HepG2 (cell line): ENCODE results near the gene KBTBD13. TPM values are rescaled to one million over a fixed set of nuclear protein-coding genes. Genes with fewer than 3 reads are reported as not detected.

ENCODE experiments used
- ARNTL ChIP-seq: sonication (generic); formaldehyde crosslinking; IDR thresholded peaks from 2 replicates; pipeline ENCODE4 v1.4.0; 2020; ENCODE audit warnings: mild to moderate bottlenecking, missing genetic modification reagents
- KLF16 ChIP-seq, 2 experiments: sonication (generic) in 1 of 2; formaldehyde crosslinking in 1 of 2; IDR thresholded peaks; 2 replicates each; pipeline versions ENCODE4 v1.6.1 to v1.8.0; 2016 to 2023; ENCODE audit warnings: missing genetic modification reagents in 2 of 2, missing compliant biosample characterization in 1 of 2
- MTA3 ChIP-seq: sonication (generic); formaldehyde crosslinking; IDR thresholded peaks from 2 replicates; pipeline ENCODE4 v1.4.0; 2020; ENCODE audit warnings: missing genetic modification reagents
- PHF21A ChIP-seq: sonication (generic); formaldehyde crosslinking; IDR thresholded peaks from 2 replicates; pipeline ENCODE4 v1.5.0; 2020; ENCODE audit warnings: mild to moderate bottlenecking, missing genetic modification reagents
- SMAD9 ChIP-seq: sonication (generic); formaldehyde crosslinking; IDR thresholded peaks from 2 replicates; pipeline ENCODE4 v1.5.1; 2020; ENCODE audit warnings: mild to moderate bottlenecking, missing genetic modification reagents
- TARDBP ChIP-seq: sonication (generic); formaldehyde crosslinking; IDR thresholded peaks from 2 replicates; pipeline ENCODE4 v1.8.0; 2022; ENCODE audit warnings: mild to moderate bottlenecking, missing genetic modification reagents
- ZNF709 ChIP-seq: sonication (generic); formaldehyde crosslinking; IDR thresholded peaks from 2 replicates; pipeline ENCODE4 v1.5.0; 2020; ENCODE audit warnings: mild to moderate bottlenecking, missing genetic modification reagents
- ZNF773 ChIP-seq: sonication (generic); formaldehyde crosslinking; IDR thresholded peaks from 2 replicates; pipeline ENCODE4 v1.4.0; 2020; ENCODE audit warnings: missing genetic modification reagents, borderline replicate concordance
- ZNF841 ChIP-seq: sonication (generic); formaldehyde crosslinking; IDR thresholded peaks from 2 replicates; pipeline ENCODE4 v1.8.1; 2023; ENCODE audit warnings: missing genetic modification reagents, borderline replicate concordance
- ZSCAN21 ChIP-seq: sonication (generic); formaldehyde crosslinking; IDR thresholded peaks from 2 replicates; pipeline ENCODE4 v1.8.0; 2022; ENCODE audit warnings: mild to moderate bottlenecking, missing genetic modification reagents, moderate library complexity, borderline replicate concordance
- polyA plus RNA-seq, 8 experiments: library from polyadenylated mRNA; depleted of rRNA in 3 of 8; stranded (reverse) in 7 of 8; unstranded in 1 of 8; fragments of >200 nt; fragmentation: Illumina TruSeq in 4 of 8; extraction: Trizol in 4 of 8; gene quantifications; 2 replicates each; pipeline versions ENCODE4 v1.2.1 to v1.2.3, GENCODE V29; 2011 to 2016; ENCODE audit warnings: low read depth in 4 of 8, missing spikeins in 1 of 8, mixed read lengths in 1 of 8; ENCODE audit not compliant: insufficient read depth in 1 of 8
- total RNA-seq, 5 experiments: library from RNA; depleted of rRNA; stranded (reverse); fragments of >200 nt; fragmentation: Illumina TruSeq; extraction: Trizol; gene quantifications; 2 replicates each; pipeline ENCODE4 v1.2.3, GENCODE V29; 2016; ENCODE audit warnings: low read depth in 1 of 5
- TF ChIP-seq, protein P1 (sequence below): sonication (generic); formaldehyde crosslinking; IDR thresholded peaks from 2 replicates; pipeline ENCODE4 v1.5.0; 2020; ENCODE audit warnings: missing genetic modification reagents
- TF ChIP-seq, protein P2 (sequence below): IDR thresholded peaks from 2 replicates; pipeline ENCODE4 v1.6.1; 2016; ENCODE audit warnings: mild to moderate bottlenecking
- TF ChIP-seq, protein P3 (sequence below): sonication (generic); formaldehyde crosslinking; IDR thresholded peaks from 2 replicates; pipeline ENCODE4 v1.5.0; 2020; ENCODE audit warnings: mild to moderate bottlenecking, missing genetic modification reagents, borderline replicate concordance

Gene KBTBD13
- total and polyA plus RNA-seq, 2 of the 13 experiments (the other 11 are each of a cell fraction or from before 2014, with no cell fraction given) = not detected

DNA sequence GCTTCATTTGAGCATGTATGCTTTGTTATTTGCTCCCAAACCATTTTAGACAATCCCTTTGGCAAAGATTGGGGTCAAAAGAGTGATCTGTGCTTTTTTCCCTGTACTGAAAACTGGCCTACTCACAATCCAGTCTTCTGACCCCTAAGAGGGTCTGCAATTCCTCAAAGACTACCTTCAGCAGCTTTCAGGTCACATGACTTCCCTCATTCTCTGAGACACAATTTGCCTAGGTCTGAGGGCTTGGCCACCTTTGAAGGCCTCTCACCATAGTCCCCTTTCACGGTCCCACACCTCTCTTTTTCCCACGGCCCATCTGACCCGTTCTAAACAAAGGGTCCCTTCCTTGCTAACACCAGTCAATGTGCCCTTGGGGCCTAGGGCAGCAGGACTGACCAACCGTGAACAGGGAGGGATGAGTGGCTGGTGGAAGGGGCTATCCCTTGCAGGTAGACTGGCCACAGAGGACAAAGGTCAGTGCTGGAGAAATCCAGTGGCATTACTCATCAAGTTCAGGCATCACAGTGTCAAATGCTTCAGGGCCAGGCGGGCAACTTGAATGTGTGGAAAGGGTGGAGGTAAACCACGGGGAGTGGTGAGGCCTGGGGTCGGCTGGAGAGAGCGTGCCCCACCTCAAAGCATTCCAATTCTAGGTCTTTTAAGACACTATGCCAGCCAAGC lies 19.5 kb upstream of the KBTBD13 start (continued):
- TF ChIP-seq TARDBP (CRISPR knock-in tag) (peak; percentile 64; the same call in 1 of the 2 replicates), ARNTL (CRISPR knock-in tag) (peak; percentile 86), PHF21A (peak; percentile 85), ZNF773 (CRISPR knock-in tag) (no peak), SMAD9 (no peak), ZNF709 (CRISPR knock-in tag) (no peak), KLF16 (CRISPR knock-in tag; IDR thresholded peaks at IDR 0.05) (peak in 1 of 2 experiments; percentile 68; a peak in 2 of 4 replicates), ZNF841 (CRISPR knock-in tag) (no peak), MTA3 (CRISPR knock-in tag) (no peak), ZSCAN21 (no peak; the same call in 1 of the 2 replicates)
- TF ChIP-seq, protein P1, sequence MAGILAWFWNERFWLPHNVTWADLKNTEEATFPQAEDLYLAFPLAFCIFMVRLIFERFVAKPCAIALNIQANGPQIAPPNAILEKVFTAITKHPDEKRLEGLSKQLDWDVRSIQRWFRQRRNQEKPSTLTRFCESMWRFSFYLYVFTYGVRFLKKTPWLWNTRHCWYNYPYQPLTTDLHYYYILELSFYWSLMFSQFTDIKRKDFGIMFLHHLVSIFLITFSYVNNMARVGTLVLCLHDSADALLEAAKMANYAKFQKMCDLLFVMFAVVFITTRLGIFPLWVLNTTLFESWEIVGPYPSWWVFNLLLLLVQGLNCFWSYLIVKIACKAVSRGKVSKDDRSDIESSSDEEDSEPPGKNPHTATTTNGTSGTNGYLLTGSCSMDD = no peak
- TF ChIP-seq, protein P2, sequence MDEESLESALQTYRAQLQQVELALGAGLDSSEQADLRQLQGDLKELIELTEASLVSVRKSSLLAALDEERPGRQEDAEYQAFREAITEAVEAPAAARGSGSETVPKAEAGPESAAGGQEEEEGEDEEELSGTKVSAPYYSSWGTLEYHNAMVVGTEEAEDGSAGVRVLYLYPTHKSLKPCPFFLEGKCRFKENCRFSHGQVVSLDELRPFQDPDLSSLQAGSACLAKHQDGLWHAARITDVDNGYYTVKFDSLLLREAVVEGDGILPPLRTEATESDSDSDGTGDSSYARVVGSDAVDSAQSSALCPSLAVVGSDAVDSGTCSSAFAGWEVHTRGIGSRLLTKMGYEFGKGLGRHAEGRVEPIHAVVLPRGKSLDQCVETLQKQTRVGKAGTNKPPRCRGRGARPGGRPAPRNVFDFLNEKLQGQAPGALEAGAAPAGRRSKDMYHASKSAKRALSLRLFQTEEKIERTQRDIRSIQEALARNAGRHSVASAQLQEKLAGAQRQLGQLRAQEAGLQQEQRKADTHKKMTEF (CRISPR knock-in tag) = peak; percentile 73; the same call in 1 of the 2 replicates
- TF ChIP-seq, protein P3, sequence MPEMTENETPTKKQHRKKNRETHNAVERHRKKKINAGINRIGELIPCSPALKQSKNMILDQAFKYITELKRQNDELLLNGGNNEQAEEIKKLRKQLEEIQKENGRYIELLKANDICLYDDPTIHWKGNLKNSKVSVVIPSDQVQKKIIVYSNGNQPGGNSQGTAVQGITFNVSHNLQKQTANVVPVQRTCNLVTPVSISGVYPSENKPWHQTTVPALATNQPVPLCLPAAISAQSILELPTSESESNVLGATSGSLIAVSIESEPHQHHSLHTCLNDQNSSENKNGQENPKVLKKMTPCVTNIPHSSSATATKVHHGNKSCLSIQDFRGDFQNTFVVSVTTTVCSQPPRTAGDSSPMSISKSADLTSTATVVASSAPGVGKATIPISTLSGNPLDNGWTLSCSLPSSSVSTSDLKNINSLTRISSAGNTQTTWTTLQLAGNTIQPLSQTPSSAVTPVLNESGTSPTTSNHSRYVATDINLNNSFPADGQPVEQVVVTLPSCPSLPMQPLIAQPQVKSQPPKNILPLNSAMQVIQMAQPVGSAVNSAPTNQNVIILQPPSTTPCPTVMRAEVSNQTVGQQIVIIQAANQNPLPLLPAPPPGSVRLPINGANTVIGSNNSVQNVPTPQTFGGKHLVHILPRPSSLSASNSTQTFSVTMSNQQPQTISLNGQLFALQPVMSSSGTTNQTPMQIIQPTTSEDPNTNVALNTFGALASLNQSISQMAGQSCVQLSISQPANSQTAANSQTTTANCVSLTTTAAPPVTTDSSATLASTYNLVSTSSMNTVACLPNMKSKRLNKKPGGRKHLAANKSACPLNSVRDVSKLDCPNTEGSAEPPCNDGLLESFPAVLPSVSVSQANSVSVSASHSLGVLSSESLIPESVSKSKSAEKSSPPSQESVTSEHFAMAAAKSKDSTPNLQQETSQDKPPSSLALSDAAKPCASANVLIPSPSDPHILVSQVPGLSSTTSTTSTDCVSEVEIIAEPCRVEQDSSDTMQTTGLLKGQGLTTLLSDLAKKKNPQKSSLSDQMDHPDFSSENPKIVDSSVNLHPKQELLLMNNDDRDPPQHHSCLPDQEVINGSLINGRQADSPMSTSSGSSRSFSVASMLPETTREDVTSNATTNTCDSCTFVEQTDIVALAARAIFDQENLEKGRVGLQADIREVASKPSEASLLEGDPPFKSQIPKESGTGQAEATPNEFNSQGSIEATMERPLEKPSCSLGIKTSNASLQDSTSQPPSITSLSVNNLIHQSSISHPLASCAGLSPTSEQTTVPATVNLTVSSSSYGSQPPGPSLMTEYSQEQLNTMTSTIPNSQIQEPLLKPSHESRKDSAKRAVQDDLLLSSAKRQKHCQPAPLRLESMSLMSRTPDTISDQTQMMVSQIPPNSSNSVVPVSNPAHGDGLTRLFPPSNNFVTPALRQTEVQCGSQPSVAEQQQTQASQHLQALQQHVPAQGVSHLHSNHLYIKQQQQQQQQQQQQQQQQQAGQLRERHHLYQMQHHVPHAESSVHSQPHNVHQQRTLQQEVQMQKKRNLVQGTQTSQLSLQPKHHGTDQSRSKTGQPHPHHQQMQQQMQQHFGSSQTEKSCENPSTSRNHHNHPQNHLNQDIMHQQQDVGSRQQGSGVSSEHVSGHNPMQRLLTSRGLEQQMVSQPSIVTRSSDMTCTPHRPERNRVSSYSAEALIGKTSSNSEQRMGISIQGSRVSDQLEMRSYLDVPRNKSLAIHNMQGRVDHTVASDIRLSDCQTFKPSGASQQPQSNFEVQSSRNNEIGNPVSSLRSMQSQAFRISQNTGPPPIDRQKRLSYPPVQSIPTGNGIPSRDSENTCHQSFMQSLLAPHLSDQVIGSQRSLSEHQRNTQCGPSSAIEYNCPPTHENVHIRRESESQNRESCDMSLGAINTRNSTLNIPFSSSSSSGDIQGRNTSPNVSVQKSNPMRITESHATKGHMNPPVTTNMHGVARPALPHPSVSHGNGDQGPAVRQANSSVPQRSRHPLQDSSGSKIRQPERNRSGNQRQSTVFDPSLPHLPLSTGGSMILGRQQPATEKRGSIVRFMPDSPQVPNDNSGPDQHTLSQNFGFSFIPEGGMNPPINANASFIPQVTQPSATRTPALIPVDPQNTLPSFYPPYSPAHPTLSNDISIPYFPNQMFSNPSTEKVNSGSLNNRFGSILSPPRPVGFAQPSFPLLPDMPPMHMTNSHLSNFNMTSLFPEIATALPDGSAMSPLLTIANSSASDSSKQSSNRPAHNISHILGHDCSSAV (CRISPR knock-in tag) = no peak
